ENCODE data around the gene AVL9.
A peak's percentile ranks its signal among the peaks of the same experiment; 100 is the strongest.

AVL9 gene

GRCh38 chr7:32477649-32477980 is 17.7 kb upstream of the AVL9 start:
- H3K79me2 ChIP-seq (ENCODE audit: insufficient read depth, low read length): no peaks in the 10 kb centered on the region
- no peak overlapping the region for H3K4me2 ChIP-seq (ENCODE audit: low read length)
- no peaks in the 10 kb centered on the region for H3K9me3 ChIP-seq (ENCODE audit: low read length)
- no peak overlapping the region for H3K9ac ChIP-seq (ENCODE audit: low read length)
- no peaks in the 10 kb centered on the region for H3K9me2 ChIP-seq (ENCODE audit: low read depth, low read length)
- no peaks in the 10 kb centered on the region for H3K36me3 ChIP-seq (ENCODE audit: insufficient read depth, low read length)
- no peak overlapping the region for H3K4me3 ChIP-seq (ENCODE audit: low read depth, low read length, poor library complexity, severe bottlenecking)
- no peaks in the 10 kb centered on the region for H4K20me1 ChIP-seq (ENCODE audit: insufficient read depth, low read length)
- no peak overlapping the region for H2AFZ ChIP-seq (ENCODE audit: low read length)
- TF ChIP-seq CTCF (IDR thresholded peaks at IDR 0.05; ENCODE audit: low read length): no peak
- no peak for TF ChIP-seq EZH2 (IDR thresholded peaks at IDR 0.05; ENCODE audit: borderline replicate concordance, low read length)
- no peaks in the 10 kb centered on the region for H3K4me1 ChIP-seq (ENCODE audit: insufficient read depth, low read length, severe bottlenecking)
- H3F3A ChIP-seq (ENCODE audit: insufficient read depth, low read length): no peaks in the 10 kb centered on the region
- H3K27ac ChIP-seq (ENCODE audit: low read depth, low read length, poor library complexity, severe bottlenecking): no peak overlapping the region
- H3K27me3 ChIP-seq (ENCODE audit: insufficient read depth, low read length): no peaks in the 10 kb centered on the region

GRCh38 chr7:32479574-32480200 is 15.6 kb upstream of the AVL9 start:
- Histone ChIP-seq H2AFZ (ENCODE audit: low read length) (no peak overlapping the region), H3K36me3 (ENCODE audit: insufficient read depth, low read length) (no peaks in the 10 kb centered on the region), H3K4me2 (ENCODE audit: low read length) (no peak overlapping the region), H3K4me1 (ENCODE audit: insufficient read depth, low read length, severe bottlenecking) (no peaks in the 10 kb centered on the region), H3K79me2 (ENCODE audit: insufficient read depth, low read length) (no peaks in the 10 kb centered on the region), H3K27me3 (ENCODE audit: insufficient read depth, low read length) (no peaks in the 10 kb centered on the region), H3K9ac (ENCODE audit: low read length) (no peak overlapping the region), H3K4me3 (ENCODE audit: low read depth, low read length, poor library complexity, severe bottlenecking) (no peak overlapping the region), H3K9me3 (ENCODE audit: low read length) (no peaks in the 10 kb centered on the region), H3K27ac (ENCODE audit: low read depth, low read length, poor library complexity, severe bottlenecking) (no peak overlapping the region), H4K20me1 (ENCODE audit: insufficient read depth, low read length) (no peaks in the 10 kb centered on the region), H3F3A (ENCODE audit: insufficient read depth, low read length) (no peaks in the 10 kb centered on the region), H3K9me2 (ENCODE audit: low read depth, low read length) (no peaks in the 10 kb centered on the region)
- TF ChIP-seq CTCF (IDR thresholded peaks at IDR 0.05; ENCODE audit: low read length) (peak; percentile 91), EZH2 (IDR thresholded peaks at IDR 0.05; ENCODE audit: borderline replicate concordance, low read length) (no peak)

GRCh38 chr7:32481176-32481575 is 14.1 kb upstream of the AVL9 start:
- H3K4me1 ChIP-seq (ENCODE audit: insufficient read depth, low read length, severe bottlenecking): no peaks in the 10 kb centered on the region
- H3K79me2 ChIP-seq (ENCODE audit: insufficient read depth, low read length): no peaks in the 10 kb centered on the region
- H3K27ac ChIP-seq (ENCODE audit: low read depth, low read length, poor library complexity, severe bottlenecking): no peak overlapping the region
- H3K9me2 ChIP-seq (ENCODE audit: low read depth, low read length): no peaks in the 10 kb centered on the region
- peaks cover 4% of the 10 kb centered on the region; the same call in 1 of the 2 replicates for H3K36me3 ChIP-seq (ENCODE audit: insufficient read depth, low read length)
- no peaks in the 10 kb centered on the region for H3F3A ChIP-seq (ENCODE audit: insufficient read depth, low read length)
- H3K4me2 ChIP-seq (ENCODE audit: low read length): no peak overlapping the region
- TF ChIP-seq CTCF (IDR thresholded peaks at IDR 0.05; ENCODE audit: low read length): no peak
- no peak for TF ChIP-seq EZH2 (IDR thresholded peaks at IDR 0.05; ENCODE audit: borderline replicate concordance, low read length)
- H3K27me3 ChIP-seq (ENCODE audit: insufficient read depth, low read length): no peaks in the 10 kb centered on the region
- H3K9me3 ChIP-seq (ENCODE audit: low read length): no peaks in the 10 kb centered on the region
- H3K4me3 ChIP-seq (ENCODE audit: low read depth, low read length, poor library complexity, severe bottlenecking): no peak overlapping the region
- H3K9ac ChIP-seq (ENCODE audit: low read length): no peak overlapping the region
- H4K20me1 ChIP-seq (ENCODE audit: insufficient read depth, low read length): no peaks in the 10 kb centered on the region
- no peak overlapping the region for H2AFZ ChIP-seq (ENCODE audit: low read length)
